Measurements from ENCODE around the gene NCKAP5.

NCKAP5 gene

GRCh38 chr2:132754867-132755472 is 813.3 kb downstream of the NCKAP5 start:
- Histone ChIP-seq H3K4me1 (no peaks in the 10 kb centered on the region), H3K4me3 (ENCODE audit: low read depth, low read length) (no peak overlapping the region)
- no peak for DNase-seq

GRCh38 chr2:132754392-132754791 is 813.9 kb downstream of the NCKAP5 start:
- DNase-seq: no peak
- no peak overlapping the region for H3K4me3 ChIP-seq (ENCODE audit: low read depth, low read length)
- H3K9me3 ChIP-seq: no peaks in the 10 kb centered on the region
- no peaks in the 10 kb centered on the region for H3K4me1 ChIP-seq
- no peaks in the 10 kb centered on the region for H3K36me3 ChIP-seq
- no peaks in the 10 kb centered on the region for H3K27me3 ChIP-seq
- no peak for TF ChIP-seq CTCF (IDR thresholded peaks at IDR 0.05; ENCODE audit: low read depth, low read length)

More at GRCh38 chr2:132754867-132755472, 813.3 kb downstream of the NCKAP5 start:
- Histone ChIP-seq H3K9me3 (no peaks in the 10 kb centered on the region), H3K27me3 (no peaks in the 10 kb centered on the region), H3K36me3 (no peaks in the 10 kb centered on the region)
- no peak for TF ChIP-seq CTCF (IDR thresholded peaks at IDR 0.05; ENCODE audit: low read depth, low read length)

- Histone ChIP-seq H3K4me1 (no peaks in the 10 kb centered on the region), H3K9me3 (no peaks in the 10 kb centered on the region), H3K27me3 (no peaks in the 10 kb centered on the region), H3K4me3 (ENCODE audit: low read depth, low read length) (no peak overlapping the region), H3K36me3 (no peaks in the 10 kb centered on the region)
- no peak for DNase-seq
- no peak for TF ChIP-seq CTCF (IDR thresholded peaks at IDR 0.05; ENCODE audit: low read depth, low read length)
Observed at GRCh38 chr2:132752421-132753206, 815.6 kb downstream of the NCKAP5 start.

GRCh38 chr2:132751836-132752235 is 816.4 kb downstream of the NCKAP5 start:
- Histone ChIP-seq H3K9me3 (no peaks in the 10 kb centered on the region), H3K4me3 (ENCODE audit: low read depth, low read length) (no peak overlapping the region)
- TF ChIP-seq CTCF (IDR thresholded peaks at IDR 0.05; ENCODE audit: low read depth, low read length): no peak

GRCh38 chr2:132750606-132751005 is 817.7 kb downstream of the NCKAP5 start:
- Histone ChIP-seq H3K4me1 (no peaks in the 10 kb centered on the region), H3K27me3 (no peaks in the 10 kb centered on the region), H3K36me3 (no peaks in the 10 kb centered on the region), H3K9me3 (no peaks in the 10 kb centered on the region), H3K4me3 (ENCODE audit: low read depth, low read length) (no peak overlapping the region)
- no peak for TF ChIP-seq CTCF (IDR thresholded peaks at IDR 0.05; ENCODE audit: low read depth, low read length)
- no peak for DNase-seq

More at GRCh38 chr2:132751836-132752235, 816.4 kb downstream of the NCKAP5 start:
- H3K4me1 ChIP-seq: no peaks in the 10 kb centered on the region
- H3K27me3 ChIP-seq: no peaks in the 10 kb centered on the region
- H3K36me3 ChIP-seq: no peaks in the 10 kb centered on the region
- no peak for DNase-seq

- DNase-seq: no peak
- Histone ChIP-seq H3K4me1 (no peaks in the 10 kb centered on the region), H3K36me3 (no peaks in the 10 kb centered on the region), H3K9me3 (no peaks in the 10 kb centered on the region), H3K4me3 (ENCODE audit: low read depth, low read length) (no peak overlapping the region), H3K27me3 (no peaks in the 10 kb centered on the region)
- no peak for TF ChIP-seq CTCF (IDR thresholded peaks at IDR 0.05; ENCODE audit: low read depth, low read length)
Observed at GRCh38 chr2:132747046-132747445, 821.2 kb downstream of the NCKAP5 start.

Data from BE2C (cell line).